Measurements from ENCODE around the gene NDUFS7. TPM values are rescaled to one million over a fixed set of nuclear protein-coding genes. Genes with fewer than 3 reads are reported as not detected.

The NDUFS7 gene
- total and polyA plus RNA-seq, 2 donors (not counting 3 experiments of a cell fraction or from before 2014, with no cell fraction given): 101 to 224 TPM

DNA sequence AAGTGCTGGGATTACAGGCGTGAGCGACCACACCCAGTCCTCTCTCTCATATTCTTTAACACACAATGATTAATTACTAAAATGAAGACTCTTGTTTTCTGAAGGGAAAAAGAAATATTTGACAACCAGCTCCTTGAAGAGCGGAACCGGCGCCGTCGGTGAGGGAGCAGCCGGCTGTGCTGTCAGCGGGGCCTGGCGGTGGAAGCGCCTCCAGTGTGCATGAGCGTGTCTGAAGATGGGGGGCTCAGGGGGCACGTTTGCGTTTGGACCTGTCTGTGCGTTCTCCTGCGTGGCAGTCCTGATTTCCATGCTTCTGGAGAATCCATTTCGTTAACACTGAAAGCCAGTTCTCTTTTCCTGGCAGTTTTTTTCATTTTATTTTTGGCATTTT, 7.3 kb upstream of the NDUFS7 start:
- BruUV-seq (replicated peaks): no TSS peak
- intact Hi-C loops (cut with micrococcal nuclease): no loop called here

More for the DNA sequence above, 7.3 kb upstream of the NDUFS7 start:
- DNase-seq (ENCODE audit: low read depth, low spot score) (no peak), FAIRE-seq (no peak)
- H3K27ac ChIP-seq (ENCODE audit: insufficient read depth, low read depth, low read length): no peak overlapping the region
- no peaks in the 10 kb centered on the region for H3K4me1 ChIP-seq (ENCODE audit: control insufficient read depth, extremely low read depth, insufficient read depth, low read length)
- ChIA-PET POLR2A (no interaction called here), CTCF (interaction anchor here (1.1 kb wide), 1 partner anchor 97 kb away, joined by 3 read pairs; no protein-coding TSS in a partner anchor)
- H3K36me3 ChIP-seq (ENCODE audit: control insufficient read depth in 2 of 2, extremely low read depth in 1 of 2, insufficient read depth in 2 of 2, low read length in 2 of 2): peaks cover 0 to 21% of the 10 kb centered on the region in 2 experiments
- H3K4me2 ChIP-seq (ENCODE audit: insufficient read depth, low read length): no peak overlapping the region
- no peaks in the 10 kb centered on the region for H3K79me2 ChIP-seq (ENCODE audit: control insufficient read depth, insufficient read depth, low read length)
- no peak overlapping the region for H2AFZ ChIP-seq (ENCODE audit: low read depth, low read length)
- dilution Hi-C loops (cut with MboI; ENCODE audit: extremely low pct_ligation_motif_present, low sequenced_read_pairs): no loop called here
- H4K20me1 ChIP-seq (replicated peaks; ENCODE audit: control insufficient read depth, extremely low read depth, insufficient read depth, low read length): no peaks in the 10 kb centered on the region
- no peak overlapping the region for H3K4me3 ChIP-seq (replicated peaks in 1 of 3; ENCODE audit: insufficient read depth in 1 of 3, low read depth in 1 of 3, low read length in 3 of 3)
- no peaks in the 10 kb centered on the region for H3K9me3 ChIP-seq (replicated peaks; ENCODE audit: control insufficient read depth, insufficient read depth, low read length)
- H3K9ac ChIP-seq (replicated peaks; ENCODE audit: extremely low read depth, insufficient read depth, low read length): no peak overlapping the region
- no peaks in the 10 kb centered on the region for H3K9me1 ChIP-seq (replicated peaks; ENCODE audit: control insufficient read depth, extremely low read depth, insufficient read depth, low read length)
- no peaks in the 10 kb centered on the region for H3K27me3 ChIP-seq (ENCODE audit: control insufficient read depth in 2 of 2, insufficient read depth in 2 of 2, low read length in 2 of 2)
- TF ChIP-seq MYC (IDR thresholded peaks at IDR 0.05; ENCODE audit: low read depth, low read length): no peak
- TF ChIP-seq, protein P1, sequence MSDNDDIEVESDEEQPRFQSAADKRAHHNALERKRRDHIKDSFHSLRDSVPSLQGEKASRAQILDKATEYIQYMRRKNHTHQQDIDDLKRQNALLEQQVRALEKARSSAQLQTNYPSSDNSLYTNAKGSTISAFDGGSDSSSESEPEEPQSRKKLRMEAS (IDR thresholded peaks at IDR 0.05; ENCODE audit: insufficient read depth, insufficient read length): no peak
- TF ChIP-seq, protein P2, sequence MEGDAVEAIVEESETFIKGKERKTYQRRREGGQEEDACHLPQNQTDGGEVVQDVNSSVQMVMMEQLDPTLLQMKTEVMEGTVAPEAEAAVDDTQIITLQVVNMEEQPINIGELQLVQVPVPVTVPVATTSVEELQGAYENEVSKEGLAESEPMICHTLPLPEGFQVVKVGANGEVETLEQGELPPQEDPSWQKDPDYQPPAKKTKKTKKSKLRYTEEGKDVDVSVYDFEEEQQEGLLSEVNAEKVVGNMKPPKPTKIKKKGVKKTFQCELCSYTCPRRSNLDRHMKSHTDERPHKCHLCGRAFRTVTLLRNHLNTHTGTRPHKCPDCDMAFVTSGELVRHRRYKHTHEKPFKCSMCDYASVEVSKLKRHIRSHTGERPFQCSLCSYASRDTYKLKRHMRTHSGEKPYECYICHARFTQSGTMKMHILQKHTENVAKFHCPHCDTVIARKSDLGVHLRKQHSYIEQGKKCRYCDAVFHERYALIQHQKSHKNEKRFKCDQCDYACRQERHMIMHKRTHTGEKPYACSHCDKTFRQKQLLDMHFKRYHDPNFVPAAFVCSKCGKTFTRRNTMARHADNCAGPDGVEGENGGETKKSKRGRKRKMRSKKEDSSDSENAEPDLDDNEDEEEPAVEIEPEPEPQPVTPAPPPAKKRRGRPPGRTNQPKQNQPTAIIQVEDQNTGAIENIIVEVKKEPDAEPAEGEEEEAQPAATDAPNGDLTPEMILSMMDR (IDR thresholded peaks at IDR 0.05; ENCODE audit: extremely low read depth in 1 of 2, insufficient read depth in 1 of 2, low read depth in 1 of 2, low read length in 2 of 2): no peak
- TF ChIP-seq JUN (IDR thresholded peaks at IDR 0.05; ENCODE audit: borderline replicate concordance, insufficient read depth, insufficient read length, low read depth): no peak
- no peak for TF ChIP-seq POLR2A (IDR thresholded peaks at IDR 0.05; ENCODE audit: low read depth, low read length)
- no peak for TF ChIP-seq POLR2AphosphoS5 (IDR thresholded peaks at IDR 0.05; ENCODE audit: insufficient read depth, low read depth, low read length)
- TF ChIP-seq FOS (IDR thresholded peaks at IDR 0.05; ENCODE audit: borderline replicate concordance, insufficient read depth, low read length): no peak
- no peak for TF ChIP-seq EZH2 (IDR thresholded peaks at IDR 0.05; ENCODE audit: borderline replicate concordance, low read depth, low read length, severe bottlenecking)
- TF ChIP-seq GATA2 (IDR thresholded peaks at IDR 0.05; ENCODE audit: insufficient read depth, insufficient read length, low read depth, low read length): no peak
